ENCODE results near the gene CYP2R1.

GRCh38 chr11:14904745-14905103, 12.7 kb upstream of the CYP2R1 start:
- TF ChIP-seq POLR2A (IDR thresholded peaks at IDR 0.05; ENCODE audit: low read depth, low read length) (no peak), TCF3 (IDR thresholded peaks at IDR 0.05; ENCODE audit: borderline replicate concordance, insufficient read depth, low read depth, low read length) (no peak), E2F4 (IDR thresholded peaks at IDR 0.05; ENCODE audit: low read depth, low read length) (no peak), ELK1 (IDR thresholded peaks at IDR 0.05; ENCODE audit: low read depth, low read length) (no peak), GABPA (IDR thresholded peaks at IDR 0.05; ENCODE audit: low read depth) (no peak), ATF2 (IDR thresholded peaks at IDR 0.05; ENCODE audit: low read length) (no peak), SIN3A (IDR thresholded peaks at IDR 0.05; ENCODE audit: low read depth, low read length) (no peak), EGR1 (IDR thresholded peaks at IDR 0.05; ENCODE audit: borderline replicate concordance in 1 of 2, low read depth in 2 of 2, low read length in 2 of 2) (no peak), SP1 (IDR thresholded peaks at IDR 0.05; ENCODE audit: low read depth, low read length) (no peak), SRF (IDR thresholded peaks at IDR 0.05; ENCODE audit: low read depth in 2 of 2, low read length in 2 of 2) (no peak), RFX5 (IDR thresholded peaks at IDR 0.05; ENCODE audit: low read depth, low read length) (no peak), CTCF (IDR thresholded peaks at IDR 0.05 in 2 of 3, conservative IDR thresholded peaks at IDR 0.05 in 1 of 3; ENCODE audit: control insufficient read depth in 2 of 3, extremely low read depth in 1 of 3, insufficient read depth in 1 of 3, low read depth in 3 of 3, low read length in 3 of 3) (peak; percentile 66 to 86 (median 85))

Data from GM12878 (cell line).